NCI-H2107 treated with DMSO at 0.1 percent for 48 hours (cell line): ENCODE data around the gene NUP98.

Experiments
- DNase-seq: peaks from one replicate; lab custom pipeline; 2025; ENCODE audit not compliant: unreplicated experiment; lab: John Stamatoyannopoulos, UW

Gene NUP98

GRCh38 chr11:3737386-3737933 lies 59.9 kb downstream of the NUP98 start:
- DNase-seq: no peak

- DNase-seq: no peak
Measured at GRCh38 chr11:3736816-3737215, 60.5 kb downstream of the NUP98 start.

- DNase-seq: no peak
Measured at GRCh38 chr11:3735827-3736226, 61.5 kb downstream of the NUP98 start.

- no peak for DNase-seq
Measured at GRCh38 chr11:3732671-3733436, 64.5 kb downstream of the NUP98 start.

GRCh38 chr11:3723014-3723708 lies 74.2 kb downstream of the NUP98 start:
- no peak for DNase-seq

GRCh38 chr11:3722100-3722499 lies 75.3 kb downstream of the NUP98 start:
- DNase-seq: no peak

- DNase-seq: no peak
Measured at GRCh38 chr11:3720997-3721396, 76.4 kb downstream of the NUP98 start.

- no peak for DNase-seq
Measured at GRCh38 chr11:3712274-3712673, 85.1 kb downstream of the NUP98 start.

- no peak for DNase-seq
Measured at GRCh38 chr11:3710485-3711259, 86.7 kb downstream of the NUP98 start.

GRCh38 chr11:3709977-3710376 lies 87.4 kb downstream of the NUP98 start:
- DNase-seq: peak; percentile 80

GRCh38 chr11:3707176-3707575 lies 90.2 kb downstream of the NUP98 start:
- DNase-seq: no peak

- no peak for DNase-seq
Measured at GRCh38 chr11:3703383-3703782, 94.0 kb downstream of the NUP98 start.

- DNase-seq: no peak
Measured at GRCh38 chr11:3700910-3701309, 96.4 kb downstream of the NUP98 start.

- no peak for DNase-seq
Measured at GRCh38 chr11:3700410-3700809, 96.9 kb downstream of the NUP98 start.

GRCh38 chr11:3686751-3687150 lies 110.6 kb downstream of the NUP98 start:
- DNase-seq: no peak

- DNase-seq: no peak
Measured at GRCh38 chr11:3685923-3686322, 111.4 kb downstream of the NUP98 start.

GRCh38 chr11:3684819-3685172 lies 112.6 kb downstream of the NUP98 start:
- no peak for DNase-seq

- DNase-seq: no peak
Measured at GRCh38 chr11:3684129-3684818, 113.1 kb downstream of the NUP98 start.

- no peak for DNase-seq
Measured at GRCh38 chr11:3683039-3683438, 114.3 kb downstream of the NUP98 start.

- no peak for DNase-seq
Measured at GRCh38 chr11:3679077-3679476, 118.3 kb downstream of the NUP98 start.

GRCh38 chr11:3675971-3676370 lies 121.4 kb downstream of the NUP98 start:
- DNase-seq: no peak
